ENCODE measurements around the gene CASP2.
A peak's percentile ranks its signal among the peaks of the same experiment; 100 is the strongest.

The CASP2 gene

GRCh38 chr7:143287935-143288826, at the start of gene CASP2:
CASP2 (plus strand) TSS chr7:143288351; CDS start chr7:143288456, 105 bp downstream.
- DNase-seq (ENCODE audit: low read depth), result peak; percentile 98

GRCh38 chr7:143239813-143240212, 48.3 kb upstream of the CASP2 start:
- DNase-seq (ENCODE audit: low read depth), result no peak

DNA sequence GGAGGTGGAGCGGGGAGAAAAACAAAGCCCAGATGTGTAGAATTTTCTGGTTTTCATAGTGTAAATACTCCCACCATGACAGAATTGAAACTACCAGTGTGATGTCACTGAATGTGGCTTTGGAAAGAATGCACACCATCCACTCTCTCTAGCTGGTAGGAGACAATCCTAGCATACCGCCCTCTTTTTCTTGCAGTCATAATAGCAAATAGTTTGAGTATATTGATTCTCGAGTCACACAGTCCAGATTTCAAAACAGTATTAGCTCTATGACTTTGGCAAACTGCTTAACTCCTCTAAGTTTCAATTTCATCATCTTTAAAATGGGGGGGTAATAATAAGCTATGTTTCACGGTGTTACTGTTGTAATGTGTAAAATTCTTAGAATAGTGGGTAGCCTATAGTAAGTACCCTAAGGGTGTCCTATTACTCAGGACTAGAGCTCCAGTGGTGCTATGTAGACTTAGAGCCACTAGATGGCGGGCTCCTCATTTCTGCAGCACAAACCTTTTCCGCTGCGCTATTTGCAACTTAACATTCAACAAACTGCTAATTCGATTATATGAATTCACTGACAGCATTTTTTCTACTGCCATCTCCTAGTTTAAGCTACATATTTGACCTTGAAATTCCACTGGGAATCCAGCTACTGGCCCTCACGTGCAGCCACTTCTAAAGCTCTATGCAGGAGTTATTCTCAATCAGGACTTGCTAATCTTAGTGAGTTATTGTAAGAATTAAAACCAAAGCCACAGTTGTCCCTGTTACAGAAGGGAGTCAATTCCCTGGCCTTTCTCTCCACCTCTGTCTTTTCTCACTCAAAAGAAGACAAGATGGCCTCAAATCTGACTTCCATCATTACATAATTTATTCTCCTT, 47.6 kb upstream of the CASP2 start:
- DNase-seq (ENCODE audit: low read depth), result peak; percentile 62

DNA sequence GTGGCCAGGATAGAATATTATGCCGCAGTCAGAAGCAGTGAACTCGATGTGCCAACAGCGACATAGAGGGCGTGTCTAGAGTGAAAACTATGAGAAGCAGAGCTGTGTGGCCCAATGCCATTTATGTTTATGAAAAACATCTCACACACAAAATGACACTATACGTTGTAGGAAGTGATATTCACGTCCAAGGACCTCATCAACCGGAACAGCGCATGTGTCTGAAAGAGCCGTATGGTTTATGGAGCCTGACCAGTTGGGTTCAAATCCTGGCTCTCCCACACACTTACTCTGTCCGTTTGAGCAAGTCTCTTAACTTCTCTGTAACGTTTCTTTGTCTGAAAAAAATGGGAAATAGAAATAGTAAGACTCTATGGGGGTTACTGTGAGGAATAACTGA, 45.8 kb upstream of the CASP2 start:
- DNase-seq (ENCODE audit: low read depth), result no peak

GRCh38 chr7:143243111-143243510, 45.0 kb upstream of the CASP2 start:
- no peak for DNase-seq (ENCODE audit: low read depth)

DNA sequence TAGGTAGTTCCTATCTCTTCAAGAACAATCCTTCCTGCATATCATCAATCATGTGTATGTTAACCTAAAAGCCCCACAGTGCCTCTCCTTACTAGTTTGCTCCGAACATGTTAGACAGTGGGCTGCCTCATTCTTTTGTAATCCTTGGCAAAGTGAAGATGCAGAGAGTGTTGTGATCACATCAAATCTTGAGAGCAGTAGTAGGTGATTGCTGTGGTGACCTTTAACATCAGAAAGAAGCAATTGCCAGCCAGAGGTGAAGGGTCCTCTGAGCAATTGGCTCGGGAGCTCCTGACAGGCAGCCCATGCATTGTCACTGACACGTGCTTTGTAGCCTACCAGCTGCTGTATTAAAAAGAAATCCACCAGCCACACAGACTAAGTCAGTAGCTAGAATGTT, 44.5 kb upstream of the CASP2 start:
- DNase-seq (ENCODE audit: low read depth), result no peak

DNA sequence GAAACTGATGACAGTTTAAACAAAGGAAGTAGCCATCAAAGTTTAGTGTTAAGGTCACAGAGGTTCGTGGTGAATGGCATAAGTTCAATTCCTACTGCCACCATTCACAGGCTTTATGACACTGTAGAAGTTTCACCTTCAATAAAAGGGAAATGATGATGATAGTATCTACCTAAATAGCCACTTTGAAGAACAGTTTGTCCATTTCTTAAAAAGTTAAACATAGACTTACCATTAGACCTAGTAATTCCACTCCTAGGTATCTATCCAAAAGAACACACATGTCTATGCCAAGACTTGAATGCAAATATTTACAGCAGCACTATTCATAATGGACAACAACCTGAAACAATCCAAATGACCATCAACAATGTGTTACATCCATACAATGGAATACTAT, 43.8 kb upstream of the CASP2 start:
- DNase-seq (ENCODE audit: low read depth), result no peak

GRCh38 chr7:143245123-143245522, 43.0 kb upstream of the CASP2 start:
- DNase-seq (ENCODE audit: low read depth), result no peak

DNA sequence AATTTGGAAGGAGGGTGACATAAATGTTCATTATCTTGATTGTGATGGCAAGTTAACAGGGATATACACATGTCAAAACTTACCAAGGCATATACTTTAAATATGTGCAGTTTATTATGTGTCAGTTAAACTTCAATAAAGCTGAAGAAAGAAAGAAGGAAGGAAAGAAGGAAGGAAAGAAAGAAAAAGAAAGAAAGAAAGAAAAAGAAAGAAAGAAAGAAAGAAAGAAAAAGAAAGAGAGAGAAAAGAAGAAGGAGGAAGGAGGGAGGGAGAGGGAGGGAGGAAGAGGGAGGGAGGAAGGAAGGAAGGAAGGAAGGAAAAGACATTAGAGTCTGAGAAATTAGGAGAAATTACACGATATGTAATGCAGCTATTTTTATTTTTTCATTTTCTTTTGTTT, 40.8 kb upstream of the CASP2 start:
- no peak for DNase-seq (ENCODE audit: low read depth)

DNA sequence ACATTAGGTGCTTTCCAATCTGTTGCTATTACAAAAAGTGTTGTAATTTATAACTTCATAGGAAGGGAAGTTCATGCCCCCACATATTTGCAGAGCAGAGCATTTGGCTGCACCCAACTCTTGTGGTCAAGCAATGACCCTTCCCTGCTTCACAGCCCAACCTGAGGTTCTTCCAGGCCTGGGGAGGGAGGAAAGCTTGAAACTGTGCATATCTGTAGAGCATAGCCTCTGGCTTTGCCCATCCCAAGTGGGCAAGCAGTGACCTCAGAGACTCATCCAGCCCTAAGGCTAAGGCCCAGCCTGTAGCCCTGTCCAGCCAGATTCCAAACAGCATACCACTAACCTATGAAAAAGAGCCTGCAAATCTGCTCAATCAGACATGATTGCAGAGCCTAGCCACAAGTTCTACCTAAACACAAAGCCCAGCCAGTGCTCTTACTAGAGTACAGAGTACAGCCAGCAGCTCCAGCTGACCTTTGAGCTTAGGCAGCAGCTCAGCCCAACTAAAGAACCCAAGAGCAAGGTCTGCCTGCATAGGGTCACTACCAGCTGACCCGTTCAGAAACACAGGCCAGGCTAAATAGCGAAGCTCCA, 39.3 kb upstream of the CASP2 start:
- DNase-seq (ENCODE audit: low read depth), result no peak

GRCh38 chr7:143250199-143250598, 38.0 kb upstream of the CASP2 start:
- no peak for DNase-seq (ENCODE audit: low read depth)

GRCh38 chr7:143250822-143251221, 37.3 kb upstream of the CASP2 start:
- DNase-seq (ENCODE audit: low read depth), result no peak

DNA sequence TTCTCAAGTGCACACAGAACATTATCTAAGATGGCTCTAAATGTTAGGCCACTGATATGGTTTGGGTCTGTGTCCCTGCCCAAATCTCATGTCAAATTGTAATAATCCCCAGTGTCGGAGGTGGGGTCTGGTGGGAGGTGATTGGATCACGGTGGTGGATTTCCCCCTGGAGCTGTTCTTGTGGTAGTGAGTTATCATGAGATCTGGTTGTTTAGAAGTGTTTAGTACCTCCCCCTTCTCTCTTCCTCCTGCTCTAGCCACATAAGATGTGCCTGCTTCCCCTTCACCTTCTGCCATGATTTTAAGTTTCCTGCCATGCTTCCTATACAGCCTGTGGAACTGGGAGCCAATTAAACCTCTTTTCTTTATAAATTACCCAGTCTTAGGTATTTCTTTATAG, 36.1 kb upstream of the CASP2 start:
- DNase-seq (ENCODE audit: low read depth), result no peak

DNA sequence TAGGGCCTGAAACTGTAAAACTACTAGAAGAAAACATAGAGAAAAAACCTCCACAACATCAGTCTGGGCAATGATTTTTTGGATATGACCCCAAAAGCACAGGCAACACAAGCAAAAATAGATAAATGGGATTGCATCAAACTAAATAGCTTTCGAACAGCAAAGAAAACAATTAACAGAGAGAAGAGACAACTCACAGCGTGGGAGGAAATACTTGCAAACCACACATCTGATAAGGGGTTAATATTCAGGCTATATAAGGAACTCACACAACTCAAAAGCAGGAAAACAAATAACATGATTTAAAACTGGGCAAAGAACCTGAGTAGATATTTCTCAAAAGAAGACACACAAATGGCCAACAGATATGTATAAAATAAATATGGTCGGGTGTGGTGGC, 32.6 kb upstream of the CASP2 start:
- no peak for DNase-seq (ENCODE audit: low read depth)

- no peak for DNase-seq (ENCODE audit: low read depth)
These were observed 31.8 kb upstream of the CASP2 start for GRCh38 chr7:143256325-143256724.

- DNase-seq (ENCODE audit: low read depth), result no peak
These were observed 31.2 kb upstream of the CASP2 start for GRCh38 chr7:143256932-143257331.

DNA sequence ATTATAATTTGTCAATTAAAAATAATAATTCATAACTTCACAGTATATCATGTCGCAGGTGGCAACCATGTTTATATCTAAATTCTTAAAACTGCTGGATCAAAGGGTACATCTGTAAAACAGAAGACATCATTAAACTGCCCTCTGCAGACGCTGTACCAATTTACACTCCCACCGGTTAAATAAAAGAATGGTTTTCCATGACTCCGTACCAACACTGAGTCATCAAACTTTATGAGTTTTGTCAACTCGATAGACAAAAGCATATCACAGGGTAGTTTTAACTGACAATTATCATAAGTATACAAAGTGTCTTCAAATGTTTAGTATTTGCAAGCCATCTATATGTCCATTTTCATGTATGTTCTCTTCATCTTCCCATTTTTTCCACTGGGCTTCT, 30.6 kb upstream of the CASP2 start:
- DNase-seq (ENCODE audit: low read depth), result no peak

- DNase-seq (ENCODE audit: low read depth), result no peak
These were observed 29.3 kb upstream of the CASP2 start for GRCh38 chr7:143258831-143259230.

GRCh38 chr7:143259765-143260164, 28.4 kb upstream of the CASP2 start:
- DNase-seq (ENCODE audit: low read depth), result no peak

GRCh38 chr7:143261901-143262300, 26.2 kb upstream of the CASP2 start:
- DNase-seq (ENCODE audit: low read depth), result no peak

- DNase-seq (ENCODE audit: low read depth), result peak; percentile 77
These were observed 24.6 kb upstream of the CASP2 start, which contains the start of gene GSTK1 for GRCh38 chr7:143263266-143264195. GSTK1 (plus strand) TSS chr7:143263441; CDS start chr7:143263514, 73 bp downstream.

Data from stimulated activated CD4-positive, alpha-beta T cell treated with anti-CD3 and anti-CD28 coated beads, Interleukin-2, amount 100 ng/mL, for 4 hours (primary cell).